GM12891 (cell line): ENCODE measurements around the gene WWC2.

Source experiments
- POLR2A ChIP-seq: IDR thresholded peaks from 2 replicates; pipeline ENCODE4 v1.6.1; 2011; ENCODE audit warnings: low read depth, low read length, control low read depth
- POLR2AphosphoS5 ChIP-seq: IDR thresholded peaks from 2 replicates; pipeline ENCODE4 v1.6.1; 2011; ENCODE audit warnings: low read depth, low read length, control low read depth

DNA sequence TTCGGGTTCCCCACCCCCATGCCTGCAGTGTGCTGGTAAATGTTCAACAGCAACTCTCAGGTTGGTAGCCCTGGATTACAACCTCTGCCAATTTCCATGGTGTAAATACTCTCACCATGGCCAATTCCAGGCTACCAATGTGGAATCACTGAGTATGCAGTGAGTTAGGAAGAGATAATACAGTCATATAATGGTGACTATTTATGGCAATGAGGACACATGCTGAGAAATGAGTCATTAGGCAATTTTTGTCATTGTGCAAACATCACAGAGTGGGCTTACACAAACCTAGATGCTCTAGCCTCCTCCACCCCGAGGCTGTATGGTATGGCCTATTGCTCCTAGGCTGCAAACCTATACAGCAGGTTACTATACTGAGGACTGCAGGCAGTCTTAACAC is 227.8 kb downstream of the WWC2 start:
- TF ChIP-seq POLR2AphosphoS5 (no peak), POLR2A (no peak)
